HCT116 (cell line): ENCODE data around the gene GCDH. TPM values are rescaled to one million over a fixed set of nuclear protein-coding genes. Genes with fewer than 3 reads are reported as not detected.

ENCODE experiments used
- ATAC-seq: fragments of 200-7000 bp; cut with Tn5 transposase; 2 replicates; pipeline ENCODE4 v1.9.1; 2020; ENCODE audit warnings: mild to moderate bottlenecking, moderate library complexity
- BruUV-seq: library from RNA; stranded (reverse); fragments of 400-500 nt; replicated peaks from 2 replicates; lab custom pipeline; 2021; lab: Mats Ljungman, UMichigan
- CTCF ChIA-PET: fragments of 300-600 bp; sonication (Branson Sonifier 250); formaldehyde crosslinking; loops from one replicate; lab custom pipeline; 2021; ENCODE audit warnings: antibody characterized with exemption; lab: Charles Lee
- POLR2A ChIA-PET: fragments of 300-600, 350-600 bp; sonication (Branson Sonifier 250); formaldehyde crosslinking; loops from one replicate; lab custom pipeline; 2021; ENCODE audit warnings: antibody characterized with exemption; lab: Charles Lee
- RAD21 ChIA-PET, 2 experiments: fragments of 300-600 bp; sonication (Branson Sonifier 250); formaldehyde crosslinking; loops; one replicate each; lab custom pipeline; 2023; ENCODE audit warnings: low total read pairs in 2 of 2; ENCODE audit not compliant: uncharacterized antibody in 2 of 2, unreplicated experiment in 2 of 2, low non-redundant PET in 1 of 2; lab: Charles Lee
- DNase-seq: peaks from one replicate; pipeline ENCODE4 v3.0.0-alpha.2; 2010; ENCODE audit warnings: low read depth, low spot score
- H2AFZ ChIP-seq: fragments of 200-600 bp; shearing (Covaris generic), sonication (generic); 2 replicates; pipeline ENCODE4 v1.6.1; 2017; ENCODE audit warnings: low read depth, mixed run types, mixed read lengths, antibody characterized with exemption, low read length; ENCODE audit not compliant: poor library complexity, severe bottlenecking
- H3K27ac ChIP-seq: 2 replicates; pipeline ENCODE4 v1.5.1; 2012; ENCODE audit warnings: low read depth, low read length
- H3K27me3 ChIP-seq: fragments of 200-600 bp; sonication (generic); 2 replicates; pipeline ENCODE4 v1.6.1; 2016; ENCODE audit warnings: mixed run types, low read length, mixed read lengths; ENCODE audit not compliant: insufficient read depth
- H3K36me3 ChIP-seq, 2 experiments: fragments of 200-500 bp in 1 of 2; fragments of 200-600 bp in 1 of 2; sonication (Bioruptor generic) in 1 of 2; sonication (generic) in 1 of 2; 2 replicates each; pipeline versions ENCODE4 v1.5.1 to v1.6.1; 2014 to 2016; ENCODE audit warnings: low read length in 2 of 2, inconsistent platforms in 1 of 2, mixed read lengths in 1 of 2, mixed run types in 1 of 2; ENCODE audit not compliant: insufficient read depth in 2 of 2, control insufficient read depth in 1 of 2
- H3K4me1 ChIP-seq, 2 experiments: fragments of 200-600 bp in 1 of 2; sonication (generic) in 1 of 2; 2 replicates each; pipeline versions ENCODE4 v1.5.1 to v1.6.1; 2012 to 2017; ENCODE audit warnings: low read length in 2 of 2, inconsistent platforms in 1 of 2, mild to moderate bottlenecking in 1 of 2, mixed read lengths in 1 of 2, mixed run types in 1 of 2, moderate library complexity in 1 of 2; ENCODE audit not compliant: insufficient read depth in 2 of 2, control insufficient read depth in 1 of 2
- H3K4me2 ChIP-seq: fragments of 200-600 bp; sonication (generic); 2 replicates; pipeline ENCODE4 v1.6.1; 2017; ENCODE audit warnings: mixed run types, low read length, mixed read lengths
- H3K4me3 ChIP-seq, 2 experiments: fragments of 200-600 bp in 1 of 2; sonication (generic) in 1 of 2; replicated peaks in 1 of 2; 2 replicates each; pipeline ENCODE4 v1.5.1; 2011 to 2016; ENCODE audit warnings: low read length in 2 of 2, control low read depth in 1 of 2, low read depth in 1 of 2, mild to moderate bottlenecking in 1 of 2, mixed read lengths in 1 of 2, mixed run types in 1 of 2
- H3K79me2 ChIP-seq: fragments of 200-600 bp; sonication (generic); 2 replicates; pipeline ENCODE4 v1.6.1; 2017; ENCODE audit warnings: mild to moderate bottlenecking, mixed run types, low read length, moderate library complexity, mixed read lengths; ENCODE audit not compliant: insufficient read depth
- H3K9ac ChIP-seq: fragments of 200-600 bp; sonication (generic); 2 replicates; pipeline ENCODE4 v1.6.1; 2016; ENCODE audit warnings: low read length, mixed read lengths
- H3K9me2 ChIP-seq: fragments of 200-600 bp; sonication (generic), shearing (Covaris generic); 2 replicates; pipeline ENCODE4 v1.6.1; 2017; ENCODE audit warnings: mixed run types, mild to moderate bottlenecking, moderate library complexity; ENCODE audit not compliant: insufficient read depth
- H3K9me3 ChIP-seq, 2 experiments: fragments of 200-500 bp in 1 of 2; fragments of 200-600 bp in 1 of 2; sonication (Bioruptor generic) in 1 of 2; sonication (generic) in 1 of 2; 2 replicates each; pipeline ENCODE4 v1.6.1; 2014 to 2017; ENCODE audit warnings: low read length in 2 of 2, mixed read lengths in 2 of 2, inconsistent platforms in 1 of 2, low read depth in 1 of 2, mild to moderate bottlenecking in 1 of 2, mixed run types in 1 of 2, moderate library complexity in 1 of 2; ENCODE audit not compliant: control insufficient read depth in 1 of 2, insufficient read depth in 1 of 2
- H4K20me1 ChIP-seq: fragments of 200-600 bp; sonication (generic), shearing (Covaris generic); 2 replicates; pipeline ENCODE4 v1.6.1; 2017; ENCODE audit warnings: mixed run types, mild to moderate bottlenecking, moderate library complexity; ENCODE audit not compliant: insufficient read depth
- ATF3 ChIP-seq: IDR thresholded peaks from 2 replicates; pipeline ENCODE4 v1.6.1; 2012
- CBX3 ChIP-seq: IDR thresholded peaks from 2 replicates; pipeline ENCODE4 v1.6.1; 2012; ENCODE audit warnings: low read depth
- CEBPB ChIP-seq: IDR thresholded peaks from 2 replicates; pipeline ENCODE4 v1.6.1; 2012; ENCODE audit warnings: low read depth
- EGR1 ChIP-seq: IDR thresholded peaks from 2 replicates; pipeline ENCODE4 v1.6.1; 2012; ENCODE audit warnings: low read depth
- ELF1 ChIP-seq: IDR thresholded peaks from 2 replicates; pipeline ENCODE4 v1.6.1; 2012; ENCODE audit warnings: low read depth, borderline replicate concordance
- EZH2 ChIP-seq: fragments of 200-600 bp; sonication (generic); IDR thresholded peaks from 2 replicates; pipeline ENCODE4 v1.6.1; 2017; ENCODE audit warnings: antibody characterized with exemption, mixed run types
- EZH2phosphoT487 ChIP-seq: fragments of 200-600 bp; IDR thresholded peaks from 2 replicates; pipeline ENCODE4 v1.6.1; 2018; ENCODE audit warnings: antibody characterized with exemption, borderline replicate concordance
- FOSL1 ChIP-seq: IDR thresholded peaks from 2 replicates; pipeline ENCODE4 v1.6.1; 2012; ENCODE audit warnings: low read depth
- JUND ChIP-seq: IDR thresholded peaks from 2 replicates; pipeline ENCODE4 v1.6.1; 2012
- POLR2A ChIP-seq: IDR thresholded peaks from 2 replicates; pipeline ENCODE4 v1.7.0; 2011; ENCODE audit warnings: borderline replicate concordance; ENCODE audit not compliant: insufficient read depth, insufficient read length; ENCODE audit errors: extremely low read depth
- RAD21 ChIP-seq: IDR thresholded peaks from 2 replicates; pipeline ENCODE4 v1.6.1; 2012; ENCODE audit warnings: low read depth, mild to moderate bottlenecking
- SP1 ChIP-seq: IDR thresholded peaks from 2 replicates; pipeline ENCODE4 v1.6.1; 2012; ENCODE audit warnings: low read depth
- SRF ChIP-seq: IDR thresholded peaks from 2 replicates; pipeline ENCODE4 v1.6.1; 2012; ENCODE audit warnings: low read depth
- TCF7L2 ChIP-seq: IDR thresholded peaks from 2 replicates; pipeline ENCODE4 v1.7.0; 2011; ENCODE audit warnings: borderline replicate concordance, inconsistent platforms; ENCODE audit not compliant: insufficient read depth, insufficient read length; ENCODE audit errors: extremely low read depth
- YY1 ChIP-seq: IDR thresholded peaks from 2 replicates; pipeline ENCODE4 v1.6.1; 2011; ENCODE audit warnings: low read length, low read depth, moderate library complexity, mild to moderate bottlenecking; ENCODE audit not compliant: insufficient replicate concordance; ENCODE audit errors: extremely low read depth
- ZBTB33 ChIP-seq: IDR thresholded peaks from 2 replicates; pipeline ENCODE4 v1.6.1; 2011; ENCODE audit warnings: mild to moderate bottlenecking, low read length, moderate library complexity; ENCODE audit not compliant: insufficient replicate concordance; ENCODE audit errors: extremely low read depth
- intact Hi-C: fragments of 100-400 bp; cut with micrococcal nuclease; formaldehyde crosslinking; loops from 2 replicates; pipeline ENCODE4 v1.10.0; 2022
- total RNA-seq: library from RNA; stranded (reverse); gene quantifications from one replicate; pipeline ENCODE4 v1.2.1, GENCODE V29; 2021; ENCODE audit not compliant: unreplicated experiment
- TF ChIP-seq, protein P1 (sequence below): IDR thresholded peaks from 2 replicates; pipeline ENCODE4 v1.6.1; 2012; ENCODE audit warnings: low read depth
- TF ChIP-seq, protein P2 (sequence below), 3 experiments: fragments of 200-600 bp in 1 of 3; sonication (generic) in 1 of 3; IDR thresholded peaks in 2 of 3; conservative IDR thresholded peaks in 1 of 3; 2 replicates each; pipeline ENCODE4 v1.5.1; 2012 to 2017; ENCODE audit warnings: low read depth in 2 of 3, low read length in 2 of 3, antibody characterized with exemption in 1 of 3, borderline replicate concordance in 1 of 3, control low read depth in 1 of 3, mild to moderate bottlenecking in 1 of 3, mixed read lengths in 1 of 3, mixed run types in 1 of 3, moderate library complexity in 1 of 3; ENCODE audit not compliant: insufficient read depth in 1 of 3

The GCDH gene
- total RNA-seq, 1 experiment from 2014 or later = 23.2 TPM

DNA sequence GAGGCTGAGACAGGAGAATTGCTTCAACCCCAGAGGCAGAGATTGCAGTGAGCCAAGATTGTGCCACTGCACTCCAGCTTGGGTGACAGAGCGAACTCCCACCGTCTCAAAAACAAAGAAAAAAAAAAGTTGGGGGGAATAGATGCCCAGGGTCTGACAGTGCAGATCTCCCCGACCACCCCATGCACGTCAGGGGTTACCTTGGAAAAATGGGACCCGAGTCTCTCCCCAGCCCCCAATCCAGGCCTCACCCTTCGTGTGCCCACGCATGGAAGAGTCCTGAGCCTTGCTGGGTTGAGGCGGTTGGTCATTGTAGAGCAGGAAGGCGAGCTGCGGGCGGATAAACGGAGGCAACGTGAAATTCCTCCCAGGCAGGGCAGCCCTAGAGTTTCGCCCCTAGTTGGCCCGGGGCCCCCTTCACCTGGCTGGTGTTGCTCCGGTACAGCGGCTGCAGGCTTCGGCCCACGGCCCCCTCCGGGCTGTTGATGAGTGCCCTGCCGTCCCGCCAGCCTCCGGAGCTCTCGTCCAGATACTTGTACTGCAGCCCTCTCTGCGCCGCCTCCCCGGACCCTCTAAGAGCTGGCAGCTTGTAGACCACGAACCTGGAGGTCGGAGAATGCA lies 10.3 kb upstream of the GCDH start:
- DNase-seq (no peak), ATAC-seq (peak; percentile 56)
- TF ChIP-seq RAD21 (no peak), SP1 (no peak), EGR1 (no peak), EZH2 (no peak), ATF3 (no peak), SRF (no peak), ZBTB33 (no peak), EZH2phosphoT487 (no peak), ELF1 (no peak), TCF7L2 (no peak), CBX3 (no peak), JUND (no peak), CEBPB (no peak), POLR2A (no peak), FOSL1 (no peak), YY1 (no peak)
- TF ChIP-seq, protein P1, sequence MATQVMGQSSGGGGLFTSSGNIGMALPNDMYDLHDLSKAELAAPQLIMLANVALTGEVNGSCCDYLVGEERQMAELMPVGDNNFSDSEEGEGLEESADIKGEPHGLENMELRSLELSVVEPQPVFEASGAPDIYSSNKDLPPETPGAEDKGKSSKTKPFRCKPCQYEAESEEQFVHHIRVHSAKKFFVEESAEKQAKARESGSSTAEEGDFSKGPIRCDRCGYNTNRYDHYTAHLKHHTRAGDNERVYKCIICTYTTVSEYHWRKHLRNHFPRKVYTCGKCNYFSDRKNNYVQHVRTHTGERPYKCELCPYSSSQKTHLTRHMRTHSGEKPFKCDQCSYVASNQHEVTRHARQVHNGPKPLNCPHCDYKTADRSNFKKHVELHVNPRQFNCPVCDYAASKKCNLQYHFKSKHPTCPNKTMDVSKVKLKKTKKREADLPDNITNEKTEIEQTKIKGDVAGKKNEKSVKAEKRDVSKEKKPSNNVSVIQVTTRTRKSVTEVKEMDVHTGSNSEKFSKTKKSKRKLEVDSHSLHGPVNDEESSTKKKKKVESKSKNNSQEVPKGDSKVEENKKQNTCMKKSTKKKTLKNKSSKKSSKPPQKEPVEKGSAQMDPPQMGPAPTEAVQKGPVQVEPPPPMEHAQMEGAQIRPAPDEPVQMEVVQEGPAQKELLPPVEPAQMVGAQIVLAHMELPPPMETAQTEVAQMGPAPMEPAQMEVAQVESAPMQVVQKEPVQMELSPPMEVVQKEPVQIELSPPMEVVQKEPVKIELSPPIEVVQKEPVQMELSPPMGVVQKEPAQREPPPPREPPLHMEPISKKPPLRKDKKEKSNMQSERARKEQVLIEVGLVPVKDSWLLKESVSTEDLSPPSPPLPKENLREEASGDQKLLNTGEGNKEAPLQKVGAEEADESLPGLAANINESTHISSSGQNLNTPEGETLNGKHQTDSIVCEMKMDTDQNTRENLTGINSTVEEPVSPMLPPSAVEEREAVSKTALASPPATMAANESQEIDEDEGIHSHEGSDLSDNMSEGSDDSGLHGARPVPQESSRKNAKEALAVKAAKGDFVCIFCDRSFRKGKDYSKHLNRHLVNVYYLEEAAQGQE = no peak
- TF ChIP-seq, protein P2, sequence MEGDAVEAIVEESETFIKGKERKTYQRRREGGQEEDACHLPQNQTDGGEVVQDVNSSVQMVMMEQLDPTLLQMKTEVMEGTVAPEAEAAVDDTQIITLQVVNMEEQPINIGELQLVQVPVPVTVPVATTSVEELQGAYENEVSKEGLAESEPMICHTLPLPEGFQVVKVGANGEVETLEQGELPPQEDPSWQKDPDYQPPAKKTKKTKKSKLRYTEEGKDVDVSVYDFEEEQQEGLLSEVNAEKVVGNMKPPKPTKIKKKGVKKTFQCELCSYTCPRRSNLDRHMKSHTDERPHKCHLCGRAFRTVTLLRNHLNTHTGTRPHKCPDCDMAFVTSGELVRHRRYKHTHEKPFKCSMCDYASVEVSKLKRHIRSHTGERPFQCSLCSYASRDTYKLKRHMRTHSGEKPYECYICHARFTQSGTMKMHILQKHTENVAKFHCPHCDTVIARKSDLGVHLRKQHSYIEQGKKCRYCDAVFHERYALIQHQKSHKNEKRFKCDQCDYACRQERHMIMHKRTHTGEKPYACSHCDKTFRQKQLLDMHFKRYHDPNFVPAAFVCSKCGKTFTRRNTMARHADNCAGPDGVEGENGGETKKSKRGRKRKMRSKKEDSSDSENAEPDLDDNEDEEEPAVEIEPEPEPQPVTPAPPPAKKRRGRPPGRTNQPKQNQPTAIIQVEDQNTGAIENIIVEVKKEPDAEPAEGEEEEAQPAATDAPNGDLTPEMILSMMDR (IDR thresholded peaks at IDR 0.05 in 2 of 3, conservative IDR thresholded peaks at IDR 0.05 in 1 of 3; ENCODE audit: borderline replicate concordance in 1 of 3, insufficient read depth in 1 of 3, low read depth in 2 of 3, low read length in 2 of 3) = no peak
- H3K4me1 ChIP-seq = peaks cover 6 to 15% of the 10 kb centered on the region in 2 experiments; a peak in 3 of 4 replicates
- peak overlapping the region; percentile 74 for H3K9ac ChIP-seq
- peaks cover 0 to 14% of the 10 kb centered on the region in 2 experiments; a peak in 2 of 4 replicates for H3K9me3 ChIP-seq
- intact Hi-C loops = no loop called here
- TSS peak; percentile 68 for BruUV-seq
- H3K27me3 ChIP-seq = no peaks in the 10 kb centered on the region
- POLR2A ChIA-PET = interaction anchor here (1.0 to 1.8 kb wide), 2 partner anchors 9 to 10 kb away, joined by 3 to 14 read pairs; partner anchors contain the start of gene GCDH
- no peak overlapping the region for H2AFZ ChIP-seq
- no peaks in the 10 kb centered on the region for H4K20me1 ChIP-seq
- RAD21 ChIA-PET = no interaction called here
- no peaks in the 10 kb centered on the region for H3K9me2 ChIP-seq
- H3K4me3 ChIP-seq = peak overlapping the region; percentile 77 to 94
- H3K36me3 ChIP-seq = 0 out of 4 replicates have a peak, but pooled peaks cover 0 to 4% of the 10 kb centered on the region in 2 experiments
- peak overlapping the region; percentile 98 for H3K4me2 ChIP-seq
- no peaks in the 10 kb centered on the region for H3K79me2 ChIP-seq
- H3K27ac ChIP-seq = peak overlapping the region; percentile 68
- CTCF ChIA-PET = interaction anchor here (1.3 to 1.8 kb wide), 3 partner anchors 115 to 123 kb away, joined by 3 to 6 read pairs (median 4); no protein-coding TSS in a partner anchor
